Neuronal stem cell (in vitro differentiated cells): ENCODE data around the gene KIAA1671.

ENCODE experiments used
- DNase-seq: peaks from one replicate; pipeline ENCODE4 v3.0.0-alpha.2; 2013; ENCODE audit warnings: low spot score
- H2AFZ ChIP-seq: one replicate; pipeline ENCODE4 v1.6.1; 2013; ENCODE audit warnings: mild to moderate bottlenecking, low read length, inconsistent platforms
- H2AK5ac ChIP-seq: 2 replicates; pipeline ENCODE4 v1.6.1; 2013; ENCODE audit warnings: low read depth, mild to moderate bottlenecking, inconsistent platforms, low read length, moderate library complexity, mixed read lengths
- H2BK120ac ChIP-seq: 2 replicates; pipeline ENCODE4 v1.6.1; 2013; ENCODE audit warnings: low read depth, mild to moderate bottlenecking, inconsistent platforms, low read length, moderate library complexity, mixed read lengths
- H2BK12ac ChIP-seq: one replicate; pipeline ENCODE4 v1.6.1; 2013; ENCODE audit warnings: low read length, inconsistent platforms
- H2BK15ac ChIP-seq: 2 replicates; pipeline ENCODE4 v1.6.1; 2013; ENCODE audit warnings: mild to moderate bottlenecking, low read length, inconsistent platforms, mixed read lengths
- H2BK5ac ChIP-seq: one replicate; pipeline ENCODE4 v1.6.1; 2013; ENCODE audit warnings: inconsistent platforms, mild to moderate bottlenecking, low read length, moderate library complexity
- H3K14ac ChIP-seq: one replicate; pipeline ENCODE4 v1.6.1; 2013; ENCODE audit warnings: low read length, inconsistent platforms
- H3K18ac ChIP-seq: 2 replicates; pipeline ENCODE4 v1.6.1; 2013; ENCODE audit warnings: low read length, inconsistent platforms
- H3K23ac ChIP-seq: 2 replicates; pipeline ENCODE4 v1.6.1; 2013; ENCODE audit warnings: low read depth, mild to moderate bottlenecking, mixed read lengths, low read length, inconsistent platforms; ENCODE audit not compliant: poor library complexity
- H3K27ac ChIP-seq: replicated peaks from 3 replicates; pipeline ENCODE4 v1.5.1; 2013; ENCODE audit warnings: low read length, inconsistent platforms
- H3K27me3 ChIP-seq, 3 experiments: 2 replicates each; pipeline ENCODE4 v1.6.1; 2013; ENCODE audit warnings: low read length in 3 of 3, mild to moderate bottlenecking in 2 of 3, inconsistent platforms in 1 of 3, low read depth in 1 of 3, mixed read lengths in 1 of 3, moderate library complexity in 1 of 3; ENCODE audit not compliant: control insufficient read depth in 3 of 3, insufficient read depth in 3 of 3
- H3K36me3 ChIP-seq, 2 donors: replicated peaks in 1 of 2; 2 replicates each; pipeline ENCODE4 v1.6.1; 2013; ENCODE audit warnings: low read length in 2 of 2; ENCODE audit not compliant: control insufficient read depth in 2 of 2, insufficient read depth in 2 of 2
- H3K4ac ChIP-seq: 2 replicates; pipeline ENCODE4 v1.6.1; 2013; ENCODE audit warnings: inconsistent platforms, mild to moderate bottlenecking, low read length, moderate library complexity
- H3K4me1 ChIP-seq, 2 donors: 1 replicate in 1 of 2; 2 replicates in 1 of 2; pipeline ENCODE4 v1.6.1; 2013; ENCODE audit warnings: low read length in 2 of 2, low read depth in 1 of 2; ENCODE audit not compliant: control insufficient read depth in 2 of 2, insufficient read depth in 1 of 2
- H3K4me2 ChIP-seq: one replicate; pipeline ENCODE4 v1.6.1; 2013; ENCODE audit warnings: mild to moderate bottlenecking, low read length, inconsistent platforms; ENCODE audit not compliant: insufficient read depth, poor library complexity, severe bottlenecking
- H3K4me3 ChIP-seq, 2 donors: 2 replicates each; pipeline ENCODE4 v1.5.1; 2013; ENCODE audit warnings: low read length in 2 of 2, mild to moderate bottlenecking in 2 of 2, inconsistent platforms in 1 of 2, moderate library complexity in 1 of 2
- H3K79me1 ChIP-seq: one replicate; pipeline ENCODE4 v1.6.1; 2013; ENCODE audit warnings: low read depth, mild to moderate bottlenecking, inconsistent platforms, low read length, moderate library complexity
- H3K9ac ChIP-seq: one replicate; pipeline ENCODE4 v1.6.1; 2013; ENCODE audit warnings: mild to moderate bottlenecking, low read depth, low read length, inconsistent platforms; ENCODE audit not compliant: poor library complexity
- H3K9me3 ChIP-seq, 2 donors: replicated peaks in 1 of 2; 2 replicates each; pipeline versions ENCODE3 to v1.6.1; 2013; ENCODE audit warnings: low read length in 2 of 2, mild to moderate bottlenecking in 2 of 2, inconsistent platforms in 1 of 2, low read depth in 1 of 2, mixed read lengths in 1 of 2, moderate library complexity in 1 of 2; ENCODE audit not compliant: control insufficient read depth in 2 of 2, insufficient read depth in 1 of 2
- H4K8ac ChIP-seq: one replicate; pipeline ENCODE4 v1.6.1; 2013; ENCODE audit warnings: low read depth, mild to moderate bottlenecking, inconsistent platforms, low read length, moderate library complexity
- H4K91ac ChIP-seq: one replicate; pipeline ENCODE4 v1.6.1; 2013; ENCODE audit warnings: low read length, low read depth, mild to moderate bottlenecking, inconsistent platforms; ENCODE audit not compliant: poor library complexity
- WGBS, 2 donors: extraction: QIAGEN DNeasy Blood & Tissue Kit; methylation state at CpG; one replicate each; pipeline ENCODE4 v1.1.7; 2013; ENCODE audit warnings: missing lambda C conversion rate in 2 of 2, mixed read lengths in 1 of 2; ENCODE audit not compliant: insufficient read length in 2 of 2, insufficient replicate concordance in 1 of 2; ENCODE audit errors: extremely low coverage in 2 of 2; 5-methylcytosine and 5-hydroxymethylcytosine counted together

Gene KIAA1671

DNA sequence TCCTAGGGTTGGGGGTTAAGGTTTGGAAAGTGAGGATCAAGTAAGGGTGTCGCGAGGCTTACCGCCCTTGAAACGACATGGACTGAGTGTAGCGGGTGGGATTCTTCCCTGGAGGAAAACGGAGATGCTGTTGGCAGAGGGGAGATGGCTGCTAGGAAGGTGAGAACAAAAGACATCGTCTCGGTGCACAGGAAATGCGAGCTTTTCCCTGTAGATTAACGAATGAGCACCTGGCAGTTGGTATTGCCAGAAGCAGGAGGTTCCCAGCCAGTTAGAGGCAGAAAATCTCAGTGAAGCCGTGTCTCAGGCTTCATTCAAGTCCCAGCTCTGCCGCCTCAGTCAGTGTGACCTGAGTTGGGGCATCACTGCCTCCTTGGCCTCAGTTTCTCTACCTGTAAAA is 4.6 kb upstream of the KIAA1671 start:
- H4K8ac ChIP-seq, result no peak overlapping the region
- no peak overlapping the region for H3K14ac ChIP-seq
- no peaks in the 10 kb centered on the region for H3K9me3 ChIP-seq
- peak overlapping the region; percentile 1 for H3K18ac ChIP-seq
- H2BK12ac ChIP-seq, result no peak overlapping the region
- no peak overlapping the region for H4K91ac ChIP-seq
- peak overlapping the region; percentile 21 for H2AK5ac ChIP-seq
- no peak overlapping the region for H3K27ac ChIP-seq
- H2AFZ ChIP-seq, result peak overlapping the region; percentile 41
- no peaks in the 10 kb centered on the region for H3K36me3 ChIP-seq
- no CpG with 5 or more reads among the region's 12 CpGs for WGBS, 2 donors
- peaks cover 3 to 11% of the 10 kb centered on the region in 2 donors for H3K4me1 ChIP-seq
- H2BK5ac ChIP-seq, result no peak overlapping the region
- no peak overlapping the region for H3K4ac ChIP-seq
- peak overlapping the region; percentile 8 for H3K23ac ChIP-seq
- H3K4me2 ChIP-seq, result no peak overlapping the region
- H3K27me3 ChIP-seq, result no peaks in the 10 kb centered on the region
- no peak overlapping the region for H3K9ac ChIP-seq
- H3K4me3 ChIP-seq, result no peak overlapping the region
- H2BK15ac ChIP-seq, result peak overlapping the region; percentile 10
- no peaks in the 10 kb centered on the region for H3K79me1 ChIP-seq
- DNase-seq, result no peak
- no peak overlapping the region for H2BK120ac ChIP-seq

DNA sequence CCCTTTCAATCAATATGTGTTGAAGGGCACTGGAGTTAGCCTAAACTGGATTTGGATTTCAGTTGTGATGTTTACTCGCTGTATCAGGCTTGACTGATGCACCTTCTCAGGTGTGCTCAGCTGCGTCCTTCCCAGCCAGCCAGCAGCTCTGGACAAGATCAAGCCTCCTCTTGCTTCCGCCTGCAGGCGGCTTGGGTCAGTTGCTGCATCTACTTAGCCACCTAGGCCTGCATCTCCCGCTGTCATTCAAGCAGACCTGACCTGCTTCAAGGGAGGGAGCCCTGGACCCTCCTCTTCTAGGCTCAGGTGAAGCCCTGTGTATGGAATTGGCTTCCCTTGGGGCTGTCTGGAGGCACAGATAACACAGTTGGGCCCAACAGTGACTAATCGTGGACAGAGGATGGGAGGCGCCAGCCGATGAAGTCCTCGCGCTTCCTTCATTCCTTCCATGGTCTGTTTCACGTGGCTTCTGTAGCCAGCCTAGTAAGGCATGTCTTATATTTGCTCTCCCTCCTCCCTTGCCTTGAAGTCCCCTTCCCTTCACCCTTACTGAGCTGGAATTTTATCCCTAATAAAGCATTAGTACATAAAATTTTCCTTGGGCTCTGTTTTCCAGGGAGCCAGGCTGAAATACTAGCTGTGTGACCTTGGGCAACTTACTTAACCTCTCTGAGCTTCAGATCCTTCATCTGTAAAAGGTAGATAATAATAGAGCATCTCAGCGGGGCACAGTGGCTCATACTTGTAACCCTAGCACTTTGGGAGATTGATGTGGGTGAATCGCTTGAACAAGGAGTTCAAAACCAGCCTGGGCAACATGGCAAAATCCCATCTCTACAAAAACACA is 3.9 kb upstream of the KIAA1671 start:
- H3K14ac ChIP-seq, result no peak overlapping the region
- H3K79me1 ChIP-seq, result peaks cover 1% of the 10 kb centered on the region
- no CpG with 5 or more reads among the region's 13 CpGs for WGBS, 2 donors
- no peak overlapping the region for H3K4ac ChIP-seq
- H2BK12ac ChIP-seq, result peak overlapping the region; percentile 33
- H3K9me3 ChIP-seq, result no peaks in the 10 kb centered on the region
- H2BK5ac ChIP-seq, result no peak overlapping the region
- peaks cover 3 to 11% of the 10 kb centered on the region in 2 donors for H3K4me1 ChIP-seq
- no peak overlapping the region for H4K8ac ChIP-seq
- no peak overlapping the region for H2AFZ ChIP-seq
- H2BK15ac ChIP-seq, result peak overlapping the region; percentile 47
- peak overlapping the region; percentile 24 for H3K18ac ChIP-seq
- H3K9ac ChIP-seq, result no peak overlapping the region
- H3K23ac ChIP-seq, result no peak overlapping the region
- no peak overlapping the region for H4K91ac ChIP-seq
- peak overlapping the region; percentile 48 for H2AK5ac ChIP-seq
- no peaks in the 10 kb centered on the region for H3K27me3 ChIP-seq
- H3K4me2 ChIP-seq, result no peak overlapping the region
- H3K36me3 ChIP-seq, result no peaks in the 10 kb centered on the region
- DNase-seq, result no peak
- no peak overlapping the region for H3K27ac ChIP-seq
- no peak overlapping the region for H2BK120ac ChIP-seq
- no peak overlapping the region for H3K4me3 ChIP-seq

- Histone ChIP-seq H3K27ac (no peak overlapping the region), H2BK5ac (peak overlapping the region; percentile 14), H3K4me1 (peaks cover 10 to 15% of the 10 kb centered on the region in 2 donors), H3K9ac (no peak overlapping the region), H2BK12ac (no peak overlapping the region), H3K4me2 (peak overlapping the region; percentile 43), H3K36me3 (no peaks in the 10 kb centered on the region), H3K18ac (peak overlapping the region; percentile 58), H3K14ac (no peak overlapping the region), H2BK15ac (no peak overlapping the region), H3K23ac (no peak overlapping the region), H2BK120ac (no peak overlapping the region), H2AFZ (peak overlapping the region; percentile 88), H3K9me3 (no peaks in the 10 kb centered on the region), H3K79me1 (peaks cover 3% of the 10 kb centered on the region), H3K27me3 (no peaks in the 10 kb centered on the region), H2AK5ac (no peak overlapping the region), H4K91ac (no peak overlapping the region), H3K4ac (no peak overlapping the region), H3K4me3 (peak overlapping the region; percentile 34 to 59), H4K8ac (no peak overlapping the region)
- WGBS, 2 donors, result no CpG with 5 or more reads among the region's 7 CpGs
- DNase-seq, result no peak
These were observed 2.1 kb upstream of the KIAA1671 start for GRCh38 chr22:24950272-24950902.

- DNase-seq, result peak; percentile 65
- Histone ChIP-seq H2BK15ac (peak overlapping the region; percentile 8), H3K18ac (peak overlapping the region; percentile 71), H3K36me3 (no peaks in the 10 kb centered on the region), H2AFZ (peak overlapping the region; percentile 98), H4K8ac (no peak overlapping the region), H2BK120ac (no peak overlapping the region), H3K79me1 (peaks cover 7% of the 10 kb centered on the region), H3K9ac (peak overlapping the region; percentile 95), H3K23ac (peak overlapping the region; percentile 82), H3K4ac (no peak overlapping the region), H3K4me3 (peak overlapping the region; percentile 67 to 95), H3K4me1 (peaks cover 8 to 14% of the 10 kb centered on the region in 2 donors), H3K14ac (peak overlapping the region; percentile 21), H3K9me3 (no peaks in the 10 kb centered on the region), H2BK12ac (no peak overlapping the region), H3K27me3 (no peaks in the 10 kb centered on the region), H3K27ac (peak overlapping the region; percentile 88), H4K91ac (no peak overlapping the region), H2AK5ac (peak overlapping the region; percentile 57), H2BK5ac (peak overlapping the region; percentile 89), H3K4me2 (peak overlapping the region; percentile 80)
- WGBS, 2 donors, result no CpG with 5 or more reads among the region's 35 CpGs
These were observed 394 bp downstream of the KIAA1671 start for GRCh38 chr22:24952837-24953383.
